Stomach (tissue), 9 donors: ENCODE results near the gene C4BPB. TPM values are rescaled to one million over a fixed set of nuclear protein-coding genes. Genes with fewer than 3 reads are reported as not detected.

Experiments used
- DNase-seq, 2 donors: peaks; one replicate each; pipeline versions ENCODE4 v3.0.0 to v3.0.0-alpha.2; 2013 to 2019
- H3K27ac ChIP-seq, 5 donors: fragments of 200-600 bp in 4 of 5; sonication (generic) in 4 of 5; one replicate each; pipeline ENCODE4 v1.5.1; 2013 to 2019; ENCODE audit warnings: mild to moderate bottlenecking in 1 of 5, moderate library complexity in 1 of 5
- H3K27me3 ChIP-seq, 3 donors: fragments of 200-600 bp; sonication (generic); one replicate each; pipeline ENCODE4 v1.5.1; 2017 to 2019; ENCODE audit warnings: mixed run types in 1 of 3
- H3K36me3 ChIP-seq, 4 donors: fragments of 200-600 bp; sonication (generic); 1 replicate in 3 of 4; 2 replicates in 1 of 4; pipeline ENCODE4 v1.5.1; 2016 to 2019
- H3K4me1 ChIP-seq, 4 donors: fragments of 200-600 bp; sonication (generic); one replicate each; pipeline ENCODE4 v1.5.1; 2016 to 2019
- H3K4me3 ChIP-seq, 4 donors: fragments of 200-600 bp; sonication (generic) in 3 of 4; one replicate each; pipeline ENCODE4 v1.5.1; 2016 to 2019; ENCODE audit warnings: mild to moderate bottlenecking in 1 of 4
- H3K9me3 ChIP-seq, 4 donors: fragments of 200-600 bp; sonication (generic); one replicate each; pipeline ENCODE4 v1.5.1; 2016 to 2019
- EP300 ChIP-seq: sonication (generic); formaldehyde crosslinking; IDR thresholded peaks from one replicate; pipeline ENCODE4 v1.6.1; 2017; ENCODE audit warnings: antibody characterized with exemption
- POLR2A ChIP-seq, 4 donors: fragments of 450-650 bp; IDR thresholded peaks; one replicate each; pipeline ENCODE4 v1.6.1; 2016; ENCODE audit warnings: antibody characterized with exemption in 4 of 4, control low read depth in 2 of 4, mild to moderate bottlenecking in 1 of 4, moderate library complexity in 1 of 4
- POLR2AphosphoS5 ChIP-seq, 3 donors: sonication (generic); formaldehyde crosslinking; IDR thresholded peaks; one replicate each; pipeline ENCODE4 v1.6.1; 2016; ENCODE audit warnings: antibody characterized with exemption in 3 of 3
- WGBS, 5 donors: extraction: QIAGEN DNeasy Blood & Tissue Kit in 3 of 5; methylation state at CpG; one replicate each; pipeline versions ENCODE4 v1.1.5 to v1.1.7; 2013 to 2018; 5-methylcytosine and 5-hydroxymethylcytosine counted together
- intact Hi-C: fragments of 100-400 bp; cut with DNase I; formaldehyde crosslinking; loops from one replicate; pipeline ENCODE4 v1.15.1; 2023; ENCODE audit warnings: low total_unique reads
- polyA plus RNA-seq, 3 donors: library from polyadenylated mRNA; stranded (reverse); fragments of 200-250 nt; gene quantifications; one replicate each; pipeline ENCODE4 v1.2.3, GENCODE V29; 2013
- total RNA-seq, 5 donors: library from RNA; depleted of rRNA; stranded (reverse); fragments of >200 nt; gene quantifications; one replicate each; pipeline versions ENCODE4 v1.1.0 to v1.2.3, GENCODE V29; 2014 to 2016
- TF ChIP-seq, protein P1 (sequence below), 7 experiments: fragments of 450-650 bp in 4 of 7; fragments of 200-600 bp in 3 of 7; sonication (generic) in 3 of 7; IDR thresholded peaks; one replicate each; pipeline ENCODE4 v1.5.1; 2016 to 2019; ENCODE audit warnings: antibody characterized with exemption in 7 of 7, control low read depth in 2 of 7, mild to moderate bottlenecking in 1 of 7
- donor health status: healthy with polysubstance abuse.
- donor health status: Bipolar disorder and iron deficiency.
- donor health status: healthy.

The C4BPB gene
- total and polyA plus RNA-seq, 8 donors = 3.5 to 18.9 (median 8.5) TPM; not detected in 3

DNA sequence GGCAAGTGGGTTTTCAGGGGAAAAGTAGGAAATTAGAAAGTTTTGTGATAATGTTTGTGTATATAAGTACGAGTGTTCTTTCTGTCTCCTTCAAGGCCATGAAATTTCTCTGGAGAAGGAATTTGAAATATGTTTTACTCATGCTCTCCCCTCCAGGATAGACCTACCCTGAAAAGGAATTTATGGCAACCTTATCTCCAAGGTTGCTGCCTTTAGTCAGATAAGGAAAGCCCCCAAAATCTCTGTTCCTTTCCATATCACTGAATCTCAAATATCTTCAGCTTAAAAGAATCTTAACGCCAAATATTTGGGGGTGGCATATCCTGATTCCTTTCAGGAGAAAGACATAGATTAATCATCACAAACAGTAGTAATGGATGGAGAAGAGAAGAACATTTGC is 499 bp upstream of the C4BPB start:
- 58 to 74% (median 64%) methylated on average over 2 of the region's 2 CpGs for WGBS, 5 donors
- intact Hi-C loops = no loop called here
- no peak overlapping the region for H3K4me3 ChIP-seq
- peak overlapping the region in 4 of 5 donors; percentile 69 to 88 (median 79) for H3K27ac ChIP-seq
- no peaks in the 10 kb centered on the region for H3K36me3 ChIP-seq
- no peak for TF ChIP-seq EP300
- TF ChIP-seq, protein P1, sequence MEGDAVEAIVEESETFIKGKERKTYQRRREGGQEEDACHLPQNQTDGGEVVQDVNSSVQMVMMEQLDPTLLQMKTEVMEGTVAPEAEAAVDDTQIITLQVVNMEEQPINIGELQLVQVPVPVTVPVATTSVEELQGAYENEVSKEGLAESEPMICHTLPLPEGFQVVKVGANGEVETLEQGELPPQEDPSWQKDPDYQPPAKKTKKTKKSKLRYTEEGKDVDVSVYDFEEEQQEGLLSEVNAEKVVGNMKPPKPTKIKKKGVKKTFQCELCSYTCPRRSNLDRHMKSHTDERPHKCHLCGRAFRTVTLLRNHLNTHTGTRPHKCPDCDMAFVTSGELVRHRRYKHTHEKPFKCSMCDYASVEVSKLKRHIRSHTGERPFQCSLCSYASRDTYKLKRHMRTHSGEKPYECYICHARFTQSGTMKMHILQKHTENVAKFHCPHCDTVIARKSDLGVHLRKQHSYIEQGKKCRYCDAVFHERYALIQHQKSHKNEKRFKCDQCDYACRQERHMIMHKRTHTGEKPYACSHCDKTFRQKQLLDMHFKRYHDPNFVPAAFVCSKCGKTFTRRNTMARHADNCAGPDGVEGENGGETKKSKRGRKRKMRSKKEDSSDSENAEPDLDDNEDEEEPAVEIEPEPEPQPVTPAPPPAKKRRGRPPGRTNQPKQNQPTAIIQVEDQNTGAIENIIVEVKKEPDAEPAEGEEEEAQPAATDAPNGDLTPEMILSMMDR (IDR thresholded peaks at IDR 0.05) = no peak
- no peak for TF ChIP-seq POLR2A (IDR thresholded peaks at IDR 0.05)
- TF ChIP-seq POLR2AphosphoS5 (IDR thresholded peaks at IDR 0.05) = no peak
- DNase-seq = no peak
- no peaks in the 10 kb centered on the region for H3K27me3 ChIP-seq
- H3K4me1 ChIP-seq = peaks cover 7 to 36% (median 16%) of the 10 kb centered on the region in 4 donors
- no peaks in the 10 kb centered on the region for H3K9me3 ChIP-seq

GRCh38 chr1:207089627-207090355 is 1.1 kb downstream of the C4BPB start:
- DNase-seq = no peak
- Histone ChIP-seq H3K36me3 (no peaks in the 10 kb centered on the region), H3K27me3 (no peaks in the 10 kb centered on the region), H3K27ac (peak overlapping the region; percentile 69 to 88 (median 83)), H3K4me1 (peaks cover 7 to 30% (median 14%) of the 10 kb centered on the region in 4 donors), H3K4me3 (peak overlapping the region; percentile 1 to 34 (median 14)), H3K9me3 (no peaks in the 10 kb centered on the region)
- intact Hi-C loops = no loop called here
- WGBS, 5 donors = 78 to 83% (median 80%) methylated on average over 17 of the region's 17 CpGs
- TF ChIP-seq POLR2AphosphoS5 (IDR thresholded peaks at IDR 0.05) (no peak), POLR2A (IDR thresholded peaks at IDR 0.05) (no peak), EP300 (no peak)
- TF ChIP-seq, protein P1 (IDR thresholded peaks at IDR 0.05) = no peak

DNA sequence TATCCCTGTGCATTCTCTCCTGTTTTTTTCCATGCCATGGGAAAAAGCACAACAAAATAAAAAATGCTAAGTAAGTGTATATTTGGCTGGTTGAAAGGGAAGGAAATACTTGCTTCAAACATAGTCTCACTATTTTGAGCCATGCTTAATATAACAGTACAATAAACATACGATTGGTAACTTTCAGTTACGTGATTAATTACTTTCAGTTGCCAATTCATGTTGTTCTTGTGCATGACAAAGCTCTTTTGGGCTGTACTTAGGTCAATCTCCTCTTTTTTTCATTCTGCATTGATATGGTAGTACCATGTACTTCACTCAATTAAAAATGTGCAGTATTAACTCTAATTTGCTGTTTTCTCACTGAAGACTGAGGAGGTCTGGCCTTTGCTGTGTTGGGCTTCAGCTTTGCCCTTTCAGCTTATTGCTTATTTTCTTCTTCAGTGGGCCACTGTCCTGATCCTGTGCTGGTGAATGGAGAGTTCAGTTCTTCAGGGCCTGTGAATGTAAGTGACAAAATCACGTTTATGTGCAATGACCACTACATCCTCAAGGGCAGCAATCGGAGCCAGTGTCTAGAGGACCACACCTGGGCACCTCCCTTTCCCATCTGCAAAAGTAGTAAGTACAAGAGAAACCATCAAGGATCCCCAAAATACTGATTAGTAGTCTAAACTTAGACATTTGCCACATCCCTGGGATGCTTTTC is 2.7 kb downstream of the C4BPB start:
- Histone ChIP-seq H3K27ac (no peak overlapping the region), H3K9me3 (no peaks in the 10 kb centered on the region), H3K36me3 (peaks cover 0 to 4% (median 0%) of the 10 kb centered on the region in 4 donors), H3K4me3 (no peak overlapping the region), H3K27me3 (no peaks in the 10 kb centered on the region), H3K4me1 (peaks cover 7 to 21% (median 13%) of the 10 kb centered on the region in 4 donors)
- WGBS, 5 donors = 74 to 89% (median 79%) methylated on average over 4 of the region's 4 CpGs
- no peak for TF ChIP-seq EP300
- TF ChIP-seq, protein P1 (IDR thresholded peaks at IDR 0.05) = no peak
- TF ChIP-seq POLR2A (IDR thresholded peaks at IDR 0.05) = no peak
- TF ChIP-seq POLR2AphosphoS5 (IDR thresholded peaks at IDR 0.05) = no peak
- DNase-seq = no peak
- intact Hi-C loops = no loop called here

DNA sequence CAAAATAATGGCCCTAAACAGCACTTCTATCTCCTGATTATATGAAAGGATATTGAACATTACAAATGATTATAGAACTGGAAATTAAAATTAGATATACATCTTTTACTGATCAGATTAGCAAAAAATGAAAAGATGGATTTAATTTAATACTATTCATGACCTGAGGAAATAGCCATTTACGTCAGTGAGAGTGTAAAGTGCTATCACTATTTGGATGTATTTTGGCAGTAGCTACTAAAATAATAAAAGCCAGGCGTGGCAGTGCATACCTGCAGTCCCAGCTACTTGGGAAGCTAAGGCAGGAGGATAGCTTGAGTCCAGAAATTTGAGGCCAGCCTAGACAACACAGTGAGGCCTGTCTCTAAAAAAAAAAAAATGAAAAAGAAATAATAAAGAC is 5.3 kb downstream of the C4BPB start:
- 24 to 46% (median 36%) methylated on average over 2 of the region's 2 CpGs for WGBS, 5 donors
- intact Hi-C loops = no loop called here
- Histone ChIP-seq H3K27ac (no peak overlapping the region), H3K36me3 (peaks cover 0 to 4% (median 0%) of the 10 kb centered on the region in 4 donors), H3K27me3 (no peaks in the 10 kb centered on the region), H3K4me3 (no peak overlapping the region), H3K9me3 (no peaks in the 10 kb centered on the region), H3K4me1 (peaks cover 3 to 8% (median 4%) of the 10 kb centered on the region in 4 donors)
- TF ChIP-seq POLR2A (IDR thresholded peaks at IDR 0.05) = no peak
- TF ChIP-seq, protein P1 (IDR thresholded peaks at IDR 0.05) = no peak
- TF ChIP-seq EP300 = no peak
- TF ChIP-seq POLR2AphosphoS5 (IDR thresholded peaks at IDR 0.05) = no peak
- DNase-seq = no peak
